CD14-positive monocyte (primary cell): ENCODE data around the gene RPUSD4. TPM values are rescaled to one million over a fixed set of nuclear protein-coding genes. Genes with fewer than 3 reads are reported as not detected.

Experiments
- DNase-seq, 3 donors: peaks; one replicate each; pipeline ENCODE4 v3.0.0-alpha.2; 2011 to 2022
- H2AFZ ChIP-seq: 2 replicates; pipeline ENCODE4 v1.6.0; 2012; ENCODE audit warnings: mild to moderate bottlenecking, low read depth, low read length, inconsistent platforms; ENCODE audit not compliant: insufficient read depth, poor library complexity, severe bottlenecking
- H3K27ac ChIP-seq, 2 donors: 1 replicate in 1 of 2; 2 replicates in 1 of 2; pipeline ENCODE4 v1.5.1; 2012 to 2013; ENCODE audit warnings: low read length in 2 of 2, control low read depth in 1 of 2, inconsistent platforms in 1 of 2, low read depth in 1 of 2, mild to moderate bottlenecking in 1 of 2
- H3K27me3 ChIP-seq, 2 donors: one replicate each; pipeline versions ENCODE4 v1.6.0 to v1.6.1; 2011 to 2013; ENCODE audit warnings: low read length in 2 of 2; ENCODE audit not compliant: control insufficient read depth in 2 of 2, insufficient read depth in 2 of 2
- H3K36me3 ChIP-seq, 2 donors: replicated peaks in 1 of 2; 1 replicate in 1 of 2; 2 replicates in 1 of 2; pipeline versions ENCODE4 v1.5.1 to v1.6.1; 2012 to 2013; ENCODE audit warnings: low read length in 2 of 2, control low read depth in 1 of 2, inconsistent platforms in 1 of 2, mild to moderate bottlenecking in 1 of 2; ENCODE audit not compliant: insufficient read depth in 2 of 2, control insufficient read depth in 1 of 2
- H3K4me1 ChIP-seq, 2 donors: 1 replicate in 1 of 2; 2 replicates in 1 of 2; pipeline versions ENCODE4 v1.5.1 to v1.6.1; 2012 to 2013; ENCODE audit warnings: low read length in 2 of 2, control low read depth in 1 of 2, inconsistent platforms in 1 of 2, mild to moderate bottlenecking in 1 of 2, moderate library complexity in 1 of 2; ENCODE audit not compliant: insufficient read depth in 2 of 2, control insufficient read depth in 1 of 2
- H3K4me2 ChIP-seq: replicated peaks from 2 replicates; pipeline ENCODE3; 2012; ENCODE audit warnings: low read length, moderate library complexity, mild to moderate bottlenecking; ENCODE audit not compliant: poor library complexity, severe bottlenecking; ENCODE audit errors: extremely low read depth
- H3K4me3 ChIP-seq, 3 experiments: fragments of 200-600 bp in 1 of 3; sonication (generic) in 1 of 3; replicated peaks in 1 of 3; 1 replicate in 2 of 3; 2 replicates in 1 of 3; pipeline ENCODE4 v1.5.1; 2011 to 2013; ENCODE audit warnings: low read length in 3 of 3, mild to moderate bottlenecking in 3 of 3, control low read depth in 2 of 3, low read depth in 2 of 3, inconsistent platforms in 1 of 3, moderate library complexity in 1 of 3
- H3K79me2 ChIP-seq: 2 replicates; pipeline ENCODE4 v1.6.0; 2012; ENCODE audit warnings: mild to moderate bottlenecking, control low read depth, inconsistent platforms, low read length, moderate library complexity; ENCODE audit not compliant: insufficient read depth
- H3K9ac ChIP-seq: 2 replicates; pipeline ENCODE4 v1.6.0; 2017; ENCODE audit warnings: low read length, mild to moderate bottlenecking; ENCODE audit not compliant: insufficient read depth, poor library complexity, severe bottlenecking
- H3K9me3 ChIP-seq, 2 donors: replicated peaks in 1 of 2; 1 replicate in 1 of 2; 2 replicates in 1 of 2; pipeline versions ENCODE4 v1.5.1 to v1.6.1; 2012 to 2013; ENCODE audit warnings: low read length in 2 of 2, control low read depth in 1 of 2; ENCODE audit not compliant: control insufficient read depth in 1 of 2, insufficient read depth in 1 of 2
- H4K20me1 ChIP-seq: 2 replicates; pipeline ENCODE4 v1.6.0; 2012; ENCODE audit warnings: mild to moderate bottlenecking, low read length, control low read depth, moderate library complexity; ENCODE audit not compliant: insufficient read depth
- H3K27ac Mint-ChIP-seq, 7 donors: one replicate each; pipeline ENCODE4 v1.8.0; 2020; ENCODE audit warnings: mild to moderate bottlenecking in 7 of 7, mixed read lengths in 7 of 7, moderate library complexity in 6 of 7, inconsistent platforms in 2 of 7
- H3K27me3 Mint-ChIP-seq, 3 donors: one replicate each; pipeline ENCODE4 v1.8.0; 2021 to 2022; ENCODE audit warnings: low read depth in 3 of 3, mild to moderate bottlenecking in 3 of 3, mixed read lengths in 3 of 3, moderate library complexity in 3 of 3, inconsistent platforms in 1 of 3
- H3K36me3 Mint-ChIP-seq, 2 donors: one replicate each; pipeline ENCODE4 v1.8.0; 2020; ENCODE audit warnings: mixed read lengths in 2 of 2, inconsistent platforms in 1 of 2, mild to moderate bottlenecking in 1 of 2
- H3K4me1 Mint-ChIP-seq: one replicate; pipeline ENCODE4 v1.8.0; 2020; ENCODE audit warnings: mild to moderate bottlenecking, mixed read lengths
- H3K4me3 Mint-ChIP-seq, 2 donors: one replicate each; pipeline ENCODE4 v1.8.0; 2020; ENCODE audit warnings: mild to moderate bottlenecking in 2 of 2, mixed read lengths in 2 of 2, moderate library complexity in 1 of 2
- H3K9me3 Mint-ChIP-seq, 7 donors: one replicate each; pipeline ENCODE4 v1.8.0; 2020 to 2022; ENCODE audit warnings: mixed read lengths in 7 of 7, mild to moderate bottlenecking in 6 of 7, moderate library complexity in 6 of 7, inconsistent platforms in 2 of 7
- CTCF ChIP-seq: fragments of 200-600 bp; IDR thresholded peaks from one replicate; pipeline ENCODE4 v1.8.0; 2022; ENCODE audit warnings: antibody characterized with exemption, mild to moderate bottlenecking
- WGBS: methylation state at CpG from one replicate; pipeline ENCODE4 v1.1.5; 2013; ENCODE audit warnings: missing lambda C conversion rate; ENCODE audit not compliant: insufficient coverage; 5-methylcytosine and 5-hydroxymethylcytosine counted together
- intact Hi-C, 2 donors: fragments of 100-400 bp; cut with micrococcal nuclease; formaldehyde crosslinking; loops; one replicate each; pipeline versions ENCODE4 v1.15.0 to v1.15.1; 2023
- polyA plus RNA-seq, 3 donors: library from polyadenylated mRNA; depleted of rRNA in 1 of 3; unstranded in 2 of 3; stranded (reverse) in 1 of 3; fragments of 300-500 nt in 2 of 3; fragments of >200 nt in 1 of 3; fragmentation: Illumina TruSeq in 2 of 3; gene quantifications; 1 replicate in 2 of 3; 2 replicates in 1 of 3; pipeline ENCODE4 v1.2.3, GENCODE V29; 2012 to 2021

Gene RPUSD4
- polyA plus RNA-seq, 3 donors = 9.0 to 15.5 (median 10.3) TPM

GRCh38 chr11:126207896-126208295 is 3.6 kb downstream of the RPUSD4 start:
- no peak for TF ChIP-seq CTCF
- DNase-seq = no peak
- no peak overlapping the region for H3K4me3 Mint-ChIP-seq
- Histone ChIP-seq H3K79me2 (peaks cover 31% of the 10 kb centered on the region), H3K4me3 (no peak overlapping the region), H3K9me3 (no peaks in the 10 kb centered on the region), H3K4me2 (no peak overlapping the region), H3K36me3 (peaks cover 50 to 70% of the 10 kb centered on the region in 2 donors), H3K27me3 (no peaks in the 10 kb centered on the region), H2AFZ (no peak overlapping the region), H3K4me1 (peaks cover 18 to 21% of the 10 kb centered on the region in 2 donors), H4K20me1 (no peaks in the 10 kb centered on the region), H3K9ac (no peak overlapping the region), H3K27ac (no peak overlapping the region)
- no peak overlapping the region for H3K27ac Mint-ChIP-seq
- H3K27me3 Mint-ChIP-seq = peaks cover 0 to 3% (median 1%) of the 10 kb centered on the region in 3 donors
- no peaks in the 10 kb centered on the region for H3K9me3 Mint-ChIP-seq
- H3K36me3 Mint-ChIP-seq = peaks cover 52 to 59% of the 10 kb centered on the region in 2 donors
- peaks cover 19% of the 10 kb centered on the region for H3K4me1 Mint-ChIP-seq
- WGBS = no CpG with 5 or more reads among the region's 2 CpGs
- intact Hi-C loops = no loop called here

GRCh38 chr11:126205359-126205758 is 6.1 kb downstream of the RPUSD4 start:
- H3K4me2 ChIP-seq = no peak overlapping the region
- no peak overlapping the region for H3K27ac Mint-ChIP-seq
- H3K9me3 ChIP-seq = no peaks in the 10 kb centered on the region
- peaks cover 9% of the 10 kb centered on the region for H3K79me2 ChIP-seq
- H3K27ac ChIP-seq = no peak overlapping the region
- H3K27me3 ChIP-seq = no peaks in the 10 kb centered on the region
- no peak overlapping the region for H3K4me3 ChIP-seq
- H3K4me1 ChIP-seq = peaks cover 0 to 1% of the 10 kb centered on the region in 2 donors
- no peak overlapping the region for H2AFZ ChIP-seq
- no peaks in the 10 kb centered on the region for H3K9me3 Mint-ChIP-seq
- peaks cover 0 to 1% (median 0%) of the 10 kb centered on the region in 3 donors for H3K27me3 Mint-ChIP-seq
- H3K36me3 ChIP-seq = peaks cover 75 to 95% of the 10 kb centered on the region in 2 donors
- H3K4me3 Mint-ChIP-seq = no peak overlapping the region
- H4K20me1 ChIP-seq = no peaks in the 10 kb centered on the region
- no peak for DNase-seq
- H3K4me1 Mint-ChIP-seq = peaks cover 1% of the 10 kb centered on the region
- 99% methylated on average over 14 of the region's 14 CpGs for WGBS
- no peak overlapping the region for H3K9ac ChIP-seq
- no peak for TF ChIP-seq CTCF
- H3K36me3 Mint-ChIP-seq = peaks cover 78 to 84% of the 10 kb centered on the region in 2 donors
- intact Hi-C loops = no loop called here
